ENCODE results near the gene IRF2BPL.

The IRF2BPL gene

DNA sequence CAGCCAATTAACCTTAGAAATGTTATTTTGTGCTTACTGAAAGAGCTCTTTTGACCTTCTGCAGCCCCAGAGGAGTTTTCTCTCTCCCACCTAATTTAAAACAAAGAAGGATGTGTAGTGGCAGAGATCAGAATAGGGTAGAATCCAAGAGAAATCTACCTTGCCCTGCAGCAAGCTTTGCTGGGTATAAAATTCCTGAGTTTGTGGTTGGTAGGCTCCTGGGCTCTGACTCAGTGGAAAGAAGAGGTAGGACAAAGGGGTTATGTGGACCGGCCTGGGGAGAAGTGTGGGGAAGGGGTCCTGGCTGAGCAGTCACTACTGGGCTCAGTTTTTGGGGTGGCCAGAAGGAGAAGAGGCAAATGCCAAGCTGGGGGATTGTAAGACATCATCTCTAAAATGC lies 46.8 kb downstream of the IRF2BPL start:
- no peak overlapping the region for H3K4me3 ChIP-seq (ENCODE audit: low read length)
- TF ChIP-seq CTCF (conservative IDR thresholded peaks at IDR 0.05; ENCODE audit: low read length): no peak
- no peak for DNase-seq (ENCODE audit: low read depth)

DNA sequence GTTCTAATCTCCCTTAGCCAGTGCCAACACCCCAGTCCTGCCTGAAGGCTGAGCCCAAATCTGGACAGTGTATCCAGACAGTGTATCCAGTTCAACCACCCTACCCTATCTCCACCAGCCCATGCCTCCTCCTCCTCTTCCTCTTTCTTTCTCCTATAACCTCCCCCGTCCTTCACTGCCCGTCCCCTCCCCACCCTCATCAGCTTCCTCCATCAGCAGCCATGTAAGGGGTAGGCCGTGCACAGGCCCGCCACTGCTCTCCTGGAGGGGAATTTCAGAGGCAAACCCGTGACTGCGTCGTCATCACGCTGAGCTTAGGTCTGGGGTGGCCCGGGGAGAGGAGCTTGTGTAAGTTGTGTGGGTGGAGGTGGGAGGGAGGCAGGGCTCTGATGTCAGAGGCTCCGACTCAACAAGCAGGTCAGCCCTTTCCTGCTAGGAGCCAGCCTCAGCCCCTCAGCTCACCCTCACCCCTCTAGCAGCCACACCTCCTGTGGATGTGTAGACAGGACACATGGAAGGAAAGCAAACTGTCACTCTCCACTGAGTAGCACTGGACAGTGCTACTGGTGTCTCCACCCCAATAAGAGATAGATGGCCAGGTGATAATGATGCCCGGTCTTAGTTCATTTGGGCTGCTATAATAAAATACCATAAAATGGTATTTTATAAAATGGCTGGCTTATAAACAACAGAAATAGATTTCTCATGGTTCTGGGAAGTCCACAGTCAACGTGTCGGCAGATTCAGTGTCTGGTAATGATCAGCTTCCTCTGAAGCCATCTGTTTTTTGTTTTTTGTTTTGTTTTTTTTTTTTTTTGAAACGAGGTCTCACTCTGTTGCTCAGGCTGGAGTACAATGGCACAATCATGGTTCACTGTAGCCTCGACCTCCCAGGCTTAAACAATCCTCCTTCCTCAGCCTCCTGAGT lies 50.5 kb downstream of the IRF2BPL start:
- no peak overlapping the region for H3K4me3 ChIP-seq (ENCODE audit: low read length)
- DNase-seq (ENCODE audit: low read depth): peak; percentile 71
- no peak for TF ChIP-seq CTCF (conservative IDR thresholded peaks at IDR 0.05; ENCODE audit: low read length)

DNA sequence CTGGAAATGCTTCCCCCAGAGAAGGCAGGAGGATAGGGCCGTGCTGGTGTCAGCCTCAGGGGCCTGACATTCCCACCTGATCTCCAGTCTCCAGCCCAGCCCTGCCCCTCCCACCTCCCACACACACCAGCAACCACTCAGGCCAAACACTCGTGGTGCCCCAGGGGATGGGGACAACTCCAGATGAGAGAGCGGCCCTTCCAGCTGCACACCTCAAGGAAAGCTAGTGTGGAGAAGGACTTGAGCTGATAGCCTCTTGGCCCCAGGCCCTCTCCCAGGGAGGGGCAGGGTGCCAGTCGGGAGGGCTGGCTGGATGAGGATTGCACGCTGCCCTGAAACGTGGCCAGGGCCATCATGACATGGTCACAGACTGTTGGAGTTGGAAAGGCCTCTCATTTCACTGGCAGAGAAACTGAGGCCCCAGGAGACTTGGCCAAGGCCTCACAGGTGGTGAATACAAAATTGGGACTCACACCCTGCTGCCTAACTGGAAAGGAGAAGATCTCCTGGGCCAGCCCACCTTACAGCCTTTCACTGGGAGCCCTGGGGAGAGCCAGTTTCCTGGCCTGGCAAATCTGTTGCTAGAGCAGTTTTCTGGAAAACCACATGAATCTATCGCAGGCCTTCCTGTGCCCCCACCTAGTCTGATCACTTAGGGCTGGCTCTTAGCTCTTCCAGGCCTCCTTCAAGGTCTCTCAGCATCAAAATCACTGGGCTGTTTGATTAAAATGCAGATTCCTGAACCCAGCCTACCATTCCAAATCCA lies 52.1 kb downstream of the IRF2BPL start:
- no peak for TF ChIP-seq CTCF (conservative IDR thresholded peaks at IDR 0.05; ENCODE audit: low read length)
- H3K4me3 ChIP-seq (ENCODE audit: low read length): no peak overlapping the region
- DNase-seq (ENCODE audit: low read depth): no peak

DNA sequence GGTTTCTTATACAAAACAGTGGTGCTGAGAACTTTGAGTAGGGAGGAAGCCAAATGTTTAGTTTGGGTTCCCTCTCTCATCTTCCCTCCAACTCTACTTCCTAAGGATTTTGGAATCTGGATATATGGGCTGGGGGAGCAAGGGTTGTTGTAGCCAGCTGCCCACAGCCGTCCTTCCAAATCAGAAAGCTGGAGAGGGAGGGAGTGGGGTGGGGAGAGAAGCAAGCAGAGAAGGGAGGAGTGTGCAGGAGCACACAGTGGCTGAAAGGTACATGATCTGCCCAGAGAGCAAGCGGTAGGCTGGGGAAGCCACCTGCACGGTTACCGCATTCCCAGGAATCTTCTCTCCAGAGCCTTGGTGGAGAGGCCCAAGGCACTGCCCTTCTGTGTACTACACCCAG lies 52.7 kb downstream of the IRF2BPL start:
- no peak overlapping the region for H3K4me3 ChIP-seq (ENCODE audit: low read length)

GRCh38 chr14:76975051-76975450 lies 53.5 kb downstream of the IRF2BPL start:
- TF ChIP-seq CTCF (conservative IDR thresholded peaks at IDR 0.05; ENCODE audit: low read length): no peak
- DNase-seq (ENCODE audit: low read depth): no peak
- no peak overlapping the region for H3K4me3 ChIP-seq (ENCODE audit: low read length)

More for the DNA sequence above, 52.7 kb downstream of the IRF2BPL start:
- TF ChIP-seq CTCF (conservative IDR thresholded peaks at IDR 0.05; ENCODE audit: low read length): no peak
- no peak for DNase-seq (ENCODE audit: low read depth)
